Osteoblast (primary cell): ENCODE measurements around the gene HCRTR2. TPM values are rescaled to one million over a fixed set of nuclear protein-coding genes. Genes with fewer than 3 reads are reported as not detected.

Experiments
- DNase-seq: peaks from one replicate; pipeline ENCODE4 v3.0.0; 2011; ENCODE audit warnings: low spot score, mixed read lengths; ENCODE audit not compliant: insufficient read length; ENCODE audit errors: missing footprints
- H2AFZ ChIP-seq: 2 replicates; pipeline ENCODE4 v1.6.0; 2011; ENCODE audit warnings: mild to moderate bottlenecking, low read length
- H3K27ac ChIP-seq: 2 replicates; pipeline ENCODE4 v1.5.1; 2011; ENCODE audit warnings: mild to moderate bottlenecking, low read depth, low read length, moderate library complexity
- H3K27me3 ChIP-seq: 2 replicates; pipeline ENCODE4 v1.6.0; 2012; ENCODE audit warnings: mild to moderate bottlenecking, control low read depth, inconsistent platforms, low read length, moderate library complexity; ENCODE audit not compliant: insufficient read depth
- H3K36me3 ChIP-seq: 2 replicates; pipeline ENCODE4 v1.5.1; 2011; ENCODE audit warnings: mild to moderate bottlenecking, low read length, control low read depth, moderate library complexity; ENCODE audit not compliant: insufficient read depth
- H3K4me1 ChIP-seq: 2 replicates; pipeline ENCODE4 v1.5.1; 2011; ENCODE audit warnings: mild to moderate bottlenecking, low read length, control low read depth, moderate library complexity; ENCODE audit not compliant: insufficient read depth
- H3K4me2 ChIP-seq: 2 replicates; pipeline ENCODE4 v1.6.0; 2011; ENCODE audit warnings: mild to moderate bottlenecking, low read length; ENCODE audit not compliant: insufficient read depth
- H3K4me3 ChIP-seq: fragments of 200-600 bp; sonication (generic); 3 replicates; pipeline ENCODE4 v1.5.1; 2012; ENCODE audit warnings: mild to moderate bottlenecking, low read length, inconsistent platforms; ENCODE audit not compliant: insufficient read depth
- H3K79me2 ChIP-seq: 2 replicates; pipeline ENCODE4 v1.6.0; 2012; ENCODE audit warnings: mild to moderate bottlenecking, low read length, control low read depth, inconsistent platforms; ENCODE audit not compliant: insufficient read depth
- H3K9me3 ChIP-seq: 2 replicates; pipeline ENCODE4 v1.5.1; 2011; ENCODE audit warnings: low read depth, low read length, control low read depth
- H4K20me1 ChIP-seq: 2 replicates; pipeline ENCODE4 v1.6.0; 2012; ENCODE audit warnings: mild to moderate bottlenecking, low read length, control low read depth; ENCODE audit not compliant: insufficient read depth
- CTCF ChIP-seq: IDR thresholded peaks from 2 replicates; pipeline ENCODE4 v1.5.1; 2011; ENCODE audit warnings: mild to moderate bottlenecking, low read depth, low read length, moderate library complexity; ENCODE audit errors: extremely low read depth
- total RNA-seq: library from RNA; depleted of rRNA; stranded (reverse); fragments of >200 nt; gene quantifications from 2 replicates; pipeline ENCODE4 v1.2.3, GENCODE V29; 2012

The HCRTR2 gene
- total RNA-seq, result under 0.01 TPM in 1 of 2 replicates, not detected in the other

GRCh38 chr6:55174211-55175026 lies at the start of gene HCRTR2:
Gene HCRTR2, plus strand, starts transcription at chr6:55174515. Its CDS starts 73 bp downstream, at chr6:55174588.
- TF ChIP-seq CTCF, result no peak
- Histone ChIP-seq H2AFZ (peak within 1 kb of the TSS; percentile 30), H3K36me3 (no peaks in the 10 kb centered on the region), H3K9me3 (no peaks in the 10 kb centered on the region), H3K27me3 (peaks cover 15% of the 10 kb centered on the region), H4K20me1 (no peaks in the 10 kb centered on the region), H3K4me3 (no peak within 1 kb of the TSS), H3K79me2 (no peaks in the 10 kb centered on the region), H3K4me1 (no peaks in the 10 kb centered on the region), H3K4me2 (peak within 1 kb of the TSS; percentile 35), H3K27ac (no peak within 1 kb of the TSS)
- peak; percentile 52 for DNase-seq

- Histone ChIP-seq H2AFZ (no peak overlapping the region), H3K27me3 (no peaks in the 10 kb centered on the region), H3K27ac (no peak overlapping the region), H3K4me1 (no peaks in the 10 kb centered on the region), H4K20me1 (no peaks in the 10 kb centered on the region), H3K4me2 (no peak overlapping the region), H3K79me2 (no peaks in the 10 kb centered on the region), H3K36me3 (no peaks in the 10 kb centered on the region), H3K4me3 (no peak overlapping the region), H3K9me3 (no peaks in the 10 kb centered on the region)
- no peak for TF ChIP-seq CTCF
- no peak for DNase-seq
Observed at GRCh38 chr6:55130806-55131324, 43.5 kb upstream of the HCRTR2 start.

GRCh38 chr6:55131616-55132015 lies 42.7 kb upstream of the HCRTR2 start:
- no peak for TF ChIP-seq CTCF
- no peak for DNase-seq
- no peaks in the 10 kb centered on the region for H3K27me3 ChIP-seq
- no peak overlapping the region for H3K4me2 ChIP-seq
- H3K36me3 ChIP-seq, result no peaks in the 10 kb centered on the region
- no peak overlapping the region for H3K4me3 ChIP-seq
- H3K9me3 ChIP-seq, result no peaks in the 10 kb centered on the region
- H2AFZ ChIP-seq, result no peak overlapping the region
- no peak overlapping the region for H3K27ac ChIP-seq
- no peaks in the 10 kb centered on the region for H3K79me2 ChIP-seq
- no peaks in the 10 kb centered on the region for H3K4me1 ChIP-seq
- no peaks in the 10 kb centered on the region for H4K20me1 ChIP-seq

GRCh38 chr6:55136916-55137315 lies 37.4 kb upstream of the HCRTR2 start:
- H3K27me3 ChIP-seq, result no peaks in the 10 kb centered on the region
- no peaks in the 10 kb centered on the region for H3K4me1 ChIP-seq
- H3K79me2 ChIP-seq, result no peaks in the 10 kb centered on the region
- no peak overlapping the region for H2AFZ ChIP-seq
- no peak overlapping the region for H3K4me3 ChIP-seq
- H3K27ac ChIP-seq, result no peak overlapping the region
- TF ChIP-seq CTCF, result no peak
- no peaks in the 10 kb centered on the region for H4K20me1 ChIP-seq
- H3K4me2 ChIP-seq, result no peak overlapping the region
- H3K36me3 ChIP-seq, result no peaks in the 10 kb centered on the region
- H3K9me3 ChIP-seq, result no peaks in the 10 kb centered on the region
- no peak for DNase-seq
